ENCODE measurements around the gene TOP3B.
A peak's percentile ranks its signal among the peaks of the same experiment; 100 is the strongest.
"Not testable (repeated sequence)": the region's sequence is repeated elsewhere in the genome, so short reads cannot be mapped to it uniquely, and the experiment has no call there.

TOP3B gene

GRCh38 chr22:21922370-21923162, 60.0 kb downstream of the TOP3B start:
- DNase-seq (ENCODE audit: low read depth): no peak

- peak; percentile 50 for DNase-seq (ENCODE audit: low read depth)
Measured at GRCh38 chr22:21921729-21922128, 60.9 kb downstream of the TOP3B start.

- DNase-seq (ENCODE audit: low read depth): no peak
Measured at GRCh38 chr22:21921184-21921721, 61.3 kb downstream of the TOP3B start.

DNA sequence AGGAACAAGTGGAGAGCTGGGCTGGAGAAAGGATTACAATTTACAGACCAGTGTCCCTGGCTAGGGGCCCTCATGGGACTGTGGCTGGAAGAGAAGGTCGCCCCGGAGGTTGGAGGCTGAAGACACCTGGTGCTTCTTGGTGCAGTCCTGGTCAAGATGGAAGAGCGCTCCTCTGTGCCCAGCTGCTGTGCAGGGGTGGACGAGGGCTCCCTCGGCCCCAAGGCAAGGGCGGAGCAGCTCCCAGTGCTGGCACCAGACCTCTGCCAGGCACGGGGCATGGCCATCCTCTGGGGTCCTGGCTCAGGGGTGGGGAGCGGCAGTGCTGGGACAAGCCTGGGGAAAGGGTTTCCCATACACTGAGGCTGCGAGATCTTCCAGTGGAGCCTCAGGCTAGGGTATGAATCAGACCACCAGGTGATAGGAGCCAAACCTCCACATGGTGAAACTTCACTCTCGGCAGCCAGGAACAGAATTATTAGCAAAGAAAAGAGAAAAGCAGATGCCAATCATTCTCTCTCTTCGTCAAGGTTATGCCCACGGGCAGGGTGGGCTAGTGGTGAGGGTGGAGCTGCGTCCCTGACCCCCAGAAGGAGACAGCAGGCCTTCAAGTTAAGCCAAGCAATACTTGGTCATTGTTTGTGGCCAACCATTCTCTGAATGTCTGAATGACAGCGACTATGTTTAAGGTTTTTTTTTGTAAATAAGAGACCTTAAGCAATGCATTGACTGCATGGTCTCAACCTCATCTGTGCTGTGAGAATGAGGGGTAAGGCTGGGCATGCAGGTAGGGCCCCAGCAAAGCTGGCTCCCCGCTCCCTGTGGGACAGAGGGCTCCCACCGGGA, 62.0 kb downstream of the TOP3B start:
- DNase-seq (ENCODE audit: low read depth): no peak

- no peak for DNase-seq (ENCODE audit: low read depth)
Measured at GRCh38 chr22:21919526-21920307, 62.9 kb downstream of the TOP3B start.

DNA sequence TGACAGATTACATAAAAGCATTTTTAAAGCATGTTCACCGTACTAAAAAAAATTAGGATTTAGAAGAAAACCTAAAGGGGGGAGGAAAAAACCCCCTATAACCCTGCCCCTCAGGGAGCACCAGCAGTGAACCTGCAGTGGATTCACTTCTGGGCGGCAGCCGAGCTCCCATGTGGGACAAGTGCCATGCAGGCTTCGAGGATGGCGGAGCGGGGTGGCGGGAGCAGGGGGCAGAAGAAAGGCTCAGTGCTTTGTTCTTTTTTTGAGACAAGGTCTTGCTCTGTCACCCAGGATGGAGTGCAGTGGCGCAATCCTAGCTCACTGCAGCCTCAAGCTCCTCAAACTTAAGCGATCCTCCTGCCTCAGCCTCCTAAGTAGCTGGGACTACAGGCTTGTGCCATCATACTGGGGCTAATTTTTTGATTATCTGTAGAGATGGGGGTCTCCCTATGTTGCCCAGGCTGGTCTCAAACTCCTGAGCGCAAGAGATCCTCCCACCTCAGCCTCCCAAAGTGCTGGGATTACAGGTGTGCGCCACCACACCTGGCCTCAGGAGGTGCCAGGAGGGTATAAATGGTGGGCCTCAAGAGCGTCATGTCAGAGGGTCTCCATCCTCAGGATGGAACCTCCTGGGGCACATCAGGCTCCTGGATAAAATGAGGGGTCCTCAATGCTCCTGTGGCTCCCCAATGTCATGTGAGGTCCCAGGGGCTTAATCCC, 64.0 kb downstream of the TOP3B start:
- no peak for DNase-seq (ENCODE audit: low read depth)

- no peak for DNase-seq (ENCODE audit: low read depth)
Measured at GRCh38 chr22:21917959-21918261, 64.7 kb downstream of the TOP3B start.

- DNase-seq (ENCODE audit: low read depth): no peak
Measured at GRCh38 chr22:21917181-21917958, 65.2 kb downstream of the TOP3B start.

GRCh38 chr22:21916309-21916918, 66.2 kb downstream of the TOP3B start:
- DNase-seq (ENCODE audit: low read depth): no peak

- no peak for DNase-seq (ENCODE audit: low read depth)
Measured at GRCh38 chr22:21915624-21916308, 66.8 kb downstream of the TOP3B start.

DNA sequence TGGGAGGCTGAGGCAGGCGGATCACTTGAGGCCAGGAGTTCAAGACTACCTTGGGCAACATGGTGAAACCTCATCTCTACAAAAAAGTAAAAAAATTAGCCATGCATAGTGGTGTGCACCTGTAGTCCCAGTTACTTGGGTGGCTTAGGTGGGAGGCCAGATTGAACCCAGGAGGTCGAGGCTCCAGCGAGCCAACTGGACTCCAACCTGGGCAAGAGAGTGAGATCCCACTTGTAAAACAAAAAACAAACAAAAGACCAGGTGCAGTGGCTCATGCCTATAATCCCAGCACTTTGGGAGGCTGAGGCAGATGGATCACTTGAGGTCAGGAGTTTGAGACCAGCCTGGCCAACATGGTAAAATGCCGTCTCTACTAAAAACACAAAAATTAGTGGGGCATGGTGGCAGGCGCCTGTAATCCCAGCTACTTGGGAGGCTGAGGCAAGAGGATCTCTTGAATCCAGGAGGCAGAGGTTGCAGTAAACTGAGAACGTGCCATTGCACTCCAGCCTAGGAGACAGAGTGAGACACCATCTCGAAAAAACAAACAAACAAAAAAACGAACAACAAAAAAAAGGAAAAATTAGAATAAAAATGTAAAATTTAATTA, 68.4 kb downstream of the TOP3B start:
- DNase-seq (ENCODE audit: low read depth): not testable (repeated sequence)

GRCh38 chr22:21910367-21910766, 72.2 kb downstream of the TOP3B start:
- not testable (repeated sequence) for DNase-seq (ENCODE audit: low read depth)

DNA sequence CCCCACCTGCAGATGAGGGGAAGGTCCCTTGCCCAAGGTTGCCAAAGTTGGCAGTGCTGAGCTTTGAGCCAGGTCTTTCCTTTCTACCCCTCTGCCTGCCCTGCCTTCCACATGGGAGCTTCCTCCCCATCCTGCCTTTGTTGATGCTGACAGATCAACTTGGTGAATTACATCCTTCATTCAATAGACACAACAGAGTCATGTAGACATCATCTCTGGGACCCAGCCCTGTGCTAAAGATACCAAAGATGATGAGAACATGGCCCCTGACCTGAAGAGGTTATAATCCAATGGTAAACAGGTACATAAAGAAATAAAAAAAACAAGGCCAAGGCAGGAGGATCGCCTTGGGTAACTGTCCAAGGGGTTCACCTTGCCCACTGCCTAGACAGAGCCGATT, 72.7 kb downstream of the TOP3B start:
- DNase-seq (ENCODE audit: low read depth): no peak

DNA sequence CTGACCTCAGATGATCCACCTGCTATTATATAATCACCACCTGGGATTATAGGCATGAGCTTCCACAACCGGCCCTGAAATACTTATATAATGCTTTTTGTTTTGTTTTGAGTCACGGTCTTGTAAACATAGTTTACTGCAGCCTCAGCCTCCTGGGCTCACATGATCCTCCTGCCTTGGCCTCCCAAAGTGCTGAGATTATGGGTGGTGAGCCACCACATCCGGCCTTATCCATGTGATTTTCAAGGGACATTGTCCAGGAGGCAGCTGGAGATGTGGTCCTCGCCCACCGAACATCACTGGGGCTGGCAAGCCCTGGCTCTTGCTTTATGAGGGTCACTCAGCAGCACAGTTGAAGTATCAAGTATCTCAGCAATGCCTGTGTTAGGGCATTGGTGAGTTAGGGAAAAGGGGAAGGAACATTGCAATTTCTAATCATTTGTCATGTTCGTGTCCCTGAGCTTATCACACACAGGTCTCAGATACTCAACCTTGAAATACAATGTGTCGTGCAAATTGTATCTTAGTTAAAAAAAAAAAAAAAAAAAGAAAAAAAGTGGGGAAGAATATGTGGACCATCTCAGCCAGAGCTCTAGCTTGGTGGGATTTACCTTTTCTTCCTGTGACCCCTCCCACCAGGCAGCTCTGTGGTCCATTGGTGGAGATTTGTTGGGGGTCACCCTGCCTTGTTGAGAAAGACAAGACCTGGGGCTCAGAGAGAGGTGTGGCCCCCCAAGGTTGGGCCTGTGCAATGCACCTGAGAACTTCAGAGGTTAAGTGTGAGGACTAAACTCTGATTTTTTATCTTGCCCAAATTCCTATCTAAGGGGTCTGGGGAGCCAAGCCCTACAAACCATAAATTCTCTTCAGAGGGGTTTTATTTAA, 74.7 kb downstream of the TOP3B start:
- no peak for DNase-seq (ENCODE audit: low read depth)
